Gastroesophageal sphincter (tissue), 3 donors: ENCODE measurements around the gene GRM7.

Source experiments
- CTCF ChIP-seq, 4 experiments: fragments of 200-600 bp in 2 of 4; fragments of 450-650 bp in 2 of 4; sonication (generic) in 1 of 4; IDR thresholded peaks; one replicate each; pipeline ENCODE4 v1.5.1; 2017 to 2019; ENCODE audit warnings: antibody characterized with exemption in 4 of 4, mild to moderate bottlenecking in 2 of 4, moderate library complexity in 2 of 4
- EP300 ChIP-seq: sonication (generic); formaldehyde crosslinking; IDR thresholded peaks from one replicate; pipeline ENCODE4 v1.6.1; 2017; ENCODE audit warnings: antibody characterized with exemption, mild to moderate bottlenecking
- POLR2A ChIP-seq, 2 donors: fragments of 450-650 bp; IDR thresholded peaks; one replicate each; pipeline ENCODE4 v1.6.1; 2017; ENCODE audit warnings: antibody characterized with exemption in 2 of 2, mild to moderate bottlenecking in 2 of 2, moderate library complexity in 1 of 2

GRCh38 chr3:7166460-7166859, 305.5 kb downstream of the GRM7 start:
- TF ChIP-seq CTCF (IDR thresholded peaks at IDR 0.05) = no peak
- TF ChIP-seq POLR2A (IDR thresholded peaks at IDR 0.05) = no peak
- TF ChIP-seq EP300 = no peak
